CD4-positive, alpha-beta T cell treated with Interleukin-21 for 1 hour (primary cell): Measurements from ENCODE around the gene NOL4L.
A peak's percentile ranks its signal among the peaks of the same experiment; 100 is the strongest.

Experiments used
- DNase-seq: peaks from one replicate; pipeline ENCODE4 v3.0.0-alpha.2; 2020

The NOL4L gene

GRCh38 chr20:32481311-32482142, 103.6 kb downstream of the NOL4L start:
- no peak for DNase-seq

- no peak for DNase-seq
These were observed 104.5 kb downstream of the NOL4L start for GRCh38 chr20:32480371-32481241.

GRCh38 chr20:32479697-32480171, 105.4 kb downstream of the NOL4L start:
- no peak for DNase-seq

- no peak for DNase-seq
These were observed 106.1 kb downstream of the NOL4L start for GRCh38 chr20:32479012-32479411.

- DNase-seq: no peak
These were observed 106.6 kb downstream of the NOL4L start for GRCh38 chr20:32478576-32478975.

- DNase-seq: no peak
These were observed 107.3 kb downstream of the NOL4L start for GRCh38 chr20:32477594-32478512.

- DNase-seq: no peak
These were observed 108.2 kb downstream of the NOL4L start for GRCh38 chr20:32476684-32477593.

GRCh38 chr20:32474967-32475811, 109.9 kb downstream of the NOL4L start:
- no peak for DNase-seq

GRCh38 chr20:32474717-32474966, 110.5 kb downstream of the NOL4L start:
- no peak for DNase-seq

- no peak for DNase-seq
These were observed 111.0 kb downstream of the NOL4L start for GRCh38 chr20:32474009-32474716.

GRCh38 chr20:32473231-32474008, 111.7 kb downstream of the NOL4L start:
- DNase-seq: no peak

GRCh38 chr20:32472581-32473207, 112.4 kb downstream of the NOL4L start:
- no peak for DNase-seq

GRCh38 chr20:32470940-32471339, 114.2 kb downstream of the NOL4L start:
- no peak for DNase-seq

GRCh38 chr20:32470025-32470861, 114.9 kb downstream of the NOL4L start:
- peak; percentile 19 for DNase-seq

- no peak for DNase-seq
These were observed 116.3 kb downstream of the NOL4L start for GRCh38 chr20:32468860-32469259.

- DNase-seq: no peak
These were observed 116.9 kb downstream of the NOL4L start for GRCh38 chr20:32468313-32468640.

GRCh38 chr20:32467506-32468312, 117.4 kb downstream of the NOL4L start:
- no peak for DNase-seq
